NK-92 (cell line): ENCODE measurements around the gene SGMS1.
"Not testable (repeated sequence)": the region's sequence is repeated elsewhere in the genome, so short reads cannot be mapped to it uniquely, and the experiment has no call there.

Source experiments
- DNase-seq: peaks from one replicate; lab custom pipeline; 2025; ENCODE audit not compliant: unreplicated experiment; lab: John Stamatoyannopoulos, UW

The SGMS1 gene

DNA sequence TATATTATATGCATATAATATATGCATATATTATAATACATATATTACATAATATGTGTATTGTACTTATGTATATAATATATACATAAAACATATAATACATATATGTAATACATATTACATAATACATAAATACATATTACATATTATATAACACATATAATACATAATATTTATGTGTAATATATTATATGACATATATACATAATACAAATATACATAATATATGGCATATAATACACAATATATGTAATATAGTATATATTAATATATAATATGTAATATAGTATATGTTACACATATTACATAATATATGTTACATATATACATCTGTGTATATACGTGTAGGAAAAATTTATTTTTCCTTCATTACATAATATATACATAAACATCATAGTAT, 63.4 kb downstream of the SGMS1 start:
- no peak for DNase-seq

DNA sequence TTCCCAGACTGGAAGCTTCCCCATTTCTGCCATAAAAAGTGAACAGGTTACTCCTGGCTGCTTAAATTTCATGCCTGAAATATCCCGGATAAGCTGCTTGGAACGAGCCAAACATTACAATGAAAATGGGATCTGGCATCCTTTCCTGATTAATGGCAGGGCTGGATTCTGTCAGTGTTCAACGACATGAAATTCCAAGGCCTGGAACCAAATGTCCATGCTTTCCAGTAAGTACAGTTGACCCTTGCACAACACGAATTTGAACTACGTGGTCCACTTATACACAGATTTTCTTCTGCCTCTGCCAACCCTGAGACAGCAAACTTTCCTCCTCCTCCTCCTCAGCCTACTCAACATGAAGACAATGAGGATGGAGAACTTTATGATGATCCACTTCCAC, 65.4 kb downstream of the SGMS1 start:
- no peak for DNase-seq

- no peak for DNase-seq
Measured at GRCh38 chr10:50557130-50557682, 66.5 kb downstream of the SGMS1 start.

DNA sequence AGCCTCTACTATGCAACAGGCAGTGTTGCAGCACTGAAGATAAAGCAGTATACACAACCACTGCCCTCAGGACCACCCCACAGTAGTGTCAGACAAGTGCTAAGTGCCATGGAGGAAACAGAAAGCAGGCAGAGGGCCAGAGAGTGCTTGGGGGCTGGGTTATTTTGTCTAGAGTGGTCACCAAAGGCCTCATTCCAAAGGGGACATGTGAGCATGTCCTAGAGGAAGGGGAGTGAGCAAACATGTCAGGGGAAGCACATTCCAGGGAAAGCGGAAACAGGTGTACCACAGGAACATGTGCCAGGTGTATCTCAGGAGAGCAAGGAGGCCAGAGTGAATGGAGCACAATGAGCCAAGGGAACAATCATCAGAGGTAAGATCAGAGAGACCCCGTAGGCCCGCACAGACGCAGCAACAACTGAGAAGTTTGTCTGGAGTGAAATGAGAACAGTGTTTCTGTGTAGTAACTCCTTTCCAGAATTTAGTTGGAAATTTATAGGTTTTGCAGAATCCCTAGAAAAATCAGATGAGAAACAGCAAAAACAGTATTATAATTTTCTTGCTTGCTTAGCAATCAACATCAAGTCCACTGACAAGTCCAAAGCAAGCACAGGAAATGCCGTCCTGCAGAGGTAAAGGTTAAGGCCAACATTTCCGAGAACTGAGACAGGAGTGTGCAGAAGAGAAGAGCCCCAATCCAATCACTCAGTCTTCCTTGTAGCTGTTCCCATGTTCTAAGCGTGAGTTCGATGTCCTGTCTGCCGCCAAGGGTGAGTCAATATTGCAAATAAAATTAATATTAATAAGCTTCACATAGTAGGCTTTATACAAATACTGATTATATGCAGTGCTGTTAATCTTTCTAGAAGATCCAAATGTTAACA, 67.3 kb downstream of the SGMS1 start:
- DNase-seq, result no peak

DNA sequence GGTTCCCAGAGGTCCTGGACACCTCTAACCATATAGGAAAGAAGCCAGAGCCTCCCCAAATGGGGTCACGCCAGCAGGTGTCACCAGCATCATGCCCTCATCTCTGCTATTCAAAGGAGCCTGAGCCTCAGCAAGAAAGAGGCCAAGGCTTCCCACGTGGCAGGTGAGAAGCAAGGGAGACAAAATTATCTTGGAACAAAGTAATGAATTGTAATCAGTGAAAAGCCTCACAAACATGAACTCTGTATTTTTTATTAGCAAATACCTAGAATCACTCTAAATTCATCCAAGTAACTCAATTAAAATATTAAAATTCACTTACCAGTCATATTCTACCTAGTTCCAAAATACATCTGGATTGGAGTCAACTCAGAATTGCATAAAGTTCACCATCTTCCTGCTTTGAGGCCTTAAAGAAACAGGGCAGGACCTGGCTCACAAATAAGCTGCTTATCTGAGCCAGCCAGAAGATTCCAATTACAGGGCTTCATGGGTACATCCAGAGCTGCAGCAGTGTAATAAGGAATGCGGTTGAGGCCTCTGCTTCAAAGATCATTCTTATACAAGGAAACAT, 68.7 kb downstream of the SGMS1 start:
- no peak for DNase-seq

DNA sequence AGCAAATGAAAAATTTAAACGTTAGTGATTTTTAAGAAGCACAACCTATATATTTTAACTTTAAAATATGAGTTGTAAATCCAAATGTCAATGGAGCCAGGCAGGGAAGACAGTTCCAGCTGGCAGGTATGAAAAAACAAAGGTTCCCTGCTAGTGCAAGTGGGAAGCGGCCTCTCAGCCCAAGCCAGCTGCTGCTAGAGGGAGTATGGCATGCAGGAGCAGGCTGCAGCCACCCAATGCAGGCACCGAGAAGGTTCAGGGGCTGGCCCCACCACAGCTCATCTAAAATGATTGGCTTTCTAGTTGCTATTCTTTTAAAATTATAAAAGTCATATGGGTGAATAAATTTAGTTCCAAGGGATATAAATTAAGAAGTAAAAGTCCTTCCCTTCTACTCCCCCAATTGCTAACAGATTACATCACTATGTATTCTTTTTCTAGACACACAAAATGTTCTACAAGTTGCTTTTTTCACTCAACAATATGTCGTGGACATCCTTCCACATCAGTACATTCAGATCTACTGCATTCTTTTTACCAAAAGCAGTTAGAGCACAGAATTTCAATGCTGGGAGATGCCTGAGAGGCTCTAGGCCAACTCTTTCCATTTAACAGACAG, 69.3 kb downstream of the SGMS1 start:
- DNase-seq, result no peak

DNA sequence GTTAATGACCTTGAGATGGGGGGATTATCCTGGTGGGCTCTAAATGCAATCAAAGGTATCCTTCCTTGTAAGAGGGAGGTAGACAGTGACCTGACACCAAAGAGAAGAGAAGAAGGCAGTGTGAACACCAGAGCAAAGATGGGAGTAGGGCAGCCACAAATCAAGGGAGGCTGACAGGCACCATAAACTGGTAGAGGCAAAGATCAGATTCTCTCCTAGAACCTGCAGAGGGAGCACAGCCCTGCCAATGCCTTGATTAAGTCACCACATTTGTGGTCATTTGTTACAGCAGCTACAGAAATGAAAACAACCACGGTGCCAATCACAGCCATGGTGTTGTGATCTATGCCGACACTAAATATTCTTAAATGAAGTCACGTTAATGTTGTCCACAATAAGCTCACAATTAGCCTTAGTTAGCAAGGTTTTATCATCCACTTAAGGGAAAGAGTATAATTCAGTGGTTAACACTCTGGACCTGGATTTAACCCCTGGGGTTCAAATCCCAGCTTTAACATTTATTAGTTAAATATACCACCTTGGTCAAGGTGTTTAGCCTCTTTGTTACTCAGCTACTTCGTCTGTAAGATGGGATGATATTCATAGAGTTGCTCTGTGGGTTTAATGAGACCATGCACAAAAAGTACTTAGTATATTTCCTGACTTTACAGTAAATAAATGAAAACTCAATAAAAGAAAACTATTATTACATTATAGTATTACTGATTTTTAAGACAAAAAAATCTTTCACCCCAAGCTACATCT, 70.8 kb downstream of the SGMS1 start:
- no peak for DNase-seq

DNA sequence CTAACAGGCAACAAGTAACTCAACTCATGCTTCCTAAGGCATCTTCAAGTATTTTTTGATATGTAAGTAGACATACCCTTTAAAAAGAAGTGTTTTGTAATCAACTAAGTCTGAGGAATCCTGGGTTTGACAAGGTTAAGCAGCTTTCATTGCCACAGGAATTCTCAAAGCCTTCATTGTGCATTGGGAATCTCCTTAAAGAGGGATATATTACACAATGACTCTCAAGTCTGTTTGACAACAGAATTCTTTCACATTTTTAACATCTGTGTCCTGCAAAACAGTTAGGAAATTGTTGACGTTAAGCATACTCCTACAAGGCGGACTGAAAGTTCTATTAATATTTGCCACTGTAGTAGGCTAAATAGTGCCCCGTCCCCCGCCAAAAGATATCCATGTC, 71.4 kb downstream of the SGMS1 start:
- no peak for DNase-seq

DNA sequence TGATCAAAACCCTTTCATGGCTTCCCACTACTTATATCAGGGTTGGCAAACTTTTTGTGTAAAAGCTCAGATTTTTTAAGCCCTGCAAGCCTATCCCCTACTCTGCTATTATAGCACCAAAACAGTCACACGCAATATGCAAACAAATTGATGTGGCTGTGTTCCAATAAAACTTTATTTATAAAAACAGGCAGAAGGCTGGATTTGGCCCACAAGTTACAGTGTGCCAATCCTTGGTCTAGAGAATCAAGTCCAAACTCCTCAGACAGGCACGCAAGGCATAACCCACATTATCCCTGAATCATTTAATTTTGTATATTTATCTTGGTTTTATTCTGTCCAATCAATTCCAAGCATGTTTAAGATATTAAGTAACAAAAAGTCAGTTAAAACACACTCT, 71.9 kb downstream of the SGMS1 start:
- DNase-seq, result no peak

GRCh38 chr10:50550291-50550839, 73.4 kb downstream of the SGMS1 start:
- DNase-seq, result no peak

DNA sequence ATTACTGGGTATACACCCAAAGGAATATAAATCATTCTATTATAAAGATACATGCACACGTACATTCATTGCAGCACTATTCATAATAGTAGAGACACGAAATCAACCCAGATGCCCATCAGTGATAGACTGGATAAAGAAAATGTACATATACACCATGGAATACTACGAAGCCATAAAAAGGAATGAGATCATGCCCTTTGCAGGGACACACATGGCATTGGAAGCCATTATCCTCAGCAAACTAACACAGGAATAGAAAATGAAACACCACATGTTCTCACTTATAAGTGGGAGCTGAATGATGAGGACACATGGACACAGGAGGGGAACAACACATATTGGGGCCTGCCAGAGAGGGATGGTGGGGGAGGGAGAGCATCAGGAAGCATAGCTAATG, 74.6 kb downstream of the SGMS1 start:
- DNase-seq, result not testable (repeated sequence)

DNA sequence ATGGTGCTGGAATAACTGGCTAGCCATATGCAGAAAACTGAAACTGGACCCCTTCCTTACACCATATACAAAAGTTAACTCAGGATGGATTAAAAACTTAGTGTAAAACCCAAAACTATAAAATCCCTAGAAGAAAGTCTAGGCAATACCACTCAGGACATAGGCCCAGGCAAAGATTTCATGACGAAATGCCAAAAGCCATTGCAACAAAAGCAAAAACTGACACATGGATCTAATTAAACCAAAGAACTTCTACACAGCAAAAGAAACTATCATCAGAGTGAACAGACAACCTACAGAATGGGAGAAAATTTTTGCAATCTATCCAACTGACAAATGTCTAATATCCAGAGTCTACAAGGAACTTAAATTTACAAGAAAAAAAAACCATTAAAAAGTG, 75.3 kb downstream of the SGMS1 start:
- not testable (repeated sequence) for DNase-seq

GRCh38 chr10:50546287-50546686, 77.5 kb downstream of the SGMS1 start:
- DNase-seq, result not testable (repeated sequence)

- DNase-seq, result no peak
Measured at GRCh38 chr10:50545846-50546245, 77.9 kb downstream of the SGMS1 start.

GRCh38 chr10:50544857-50545429, 78.8 kb downstream of the SGMS1 start:
- DNase-seq, result no peak

GRCh38 chr10:50544095-50544856, 79.5 kb downstream of the SGMS1 start:
- DNase-seq, result no peak

- no peak for DNase-seq
Measured at GRCh38 chr10:50542871-50543270, 80.9 kb downstream of the SGMS1 start.

- DNase-seq, result no peak
Measured at GRCh38 chr10:50541921-50542320, 81.8 kb downstream of the SGMS1 start.

DNA sequence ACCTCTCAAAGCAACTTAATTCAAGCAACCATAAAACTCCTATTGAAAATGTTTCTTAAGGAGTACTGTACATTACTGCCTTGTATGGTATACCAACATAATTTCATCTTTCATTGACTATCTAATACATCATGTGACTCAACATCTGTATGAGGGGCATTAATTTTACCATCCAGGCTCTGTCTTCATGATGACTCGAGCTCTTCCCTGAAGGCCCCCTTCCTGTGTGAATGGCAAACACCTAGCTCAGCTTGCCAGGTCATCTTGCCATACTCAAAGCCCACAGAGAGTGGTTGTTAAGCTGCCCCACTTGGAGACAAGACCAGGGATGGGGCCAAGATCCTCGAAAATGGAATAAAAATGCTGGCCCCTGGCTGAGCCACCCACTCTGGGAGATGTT, 82.4 kb downstream of the SGMS1 start:
- DNase-seq, result no peak

DNA sequence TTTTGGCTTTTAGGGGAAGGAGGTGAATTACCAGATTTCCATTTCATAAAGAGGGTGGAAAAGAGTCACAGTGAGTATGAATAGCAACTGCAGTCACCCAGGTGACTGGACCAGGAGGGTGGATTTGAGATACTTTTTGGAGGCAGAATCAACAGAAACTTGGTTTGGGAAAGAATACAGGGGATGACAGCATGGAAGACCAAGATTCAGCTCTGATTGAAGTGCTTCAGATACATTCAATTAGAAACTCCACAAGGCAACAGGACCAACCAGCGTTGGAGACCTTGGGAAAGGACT, 83.0 kb downstream of the SGMS1 start:
- DNase-seq, result no peak
